ENCODE results near the gene OR6B2. TPM values are rescaled to one million over a fixed set of nuclear protein-coding genes. Genes with fewer than 3 reads are reported as not detected.
"Not testable (repeated sequence)": the region's sequence is repeated elsewhere in the genome, so short reads cannot be mapped to it uniquely, and the experiment has no call there.

OR6B2 gene
- not detected for polyA plus RNA-seq (ENCODE audit: insufficient read length in 4 of 4)

GRCh38 chr2:240030379-240031094 is at the start of gene OR6B2:
TSS of gene OR6B2 (minus strand) at chr2:240030429. CDS start at chr2:240030429, 0 bp downstream.
- DNase-seq (ENCODE audit: low read depth in 4 of 4, low spot score in 2 of 4) = no peak

GRCh38 chr2:240078631-240079030 is 48.4 kb upstream of the OR6B2 start:
- DNase-seq (ENCODE audit: low read depth in 4 of 4, low spot score in 2 of 4) = no peak

DNA sequence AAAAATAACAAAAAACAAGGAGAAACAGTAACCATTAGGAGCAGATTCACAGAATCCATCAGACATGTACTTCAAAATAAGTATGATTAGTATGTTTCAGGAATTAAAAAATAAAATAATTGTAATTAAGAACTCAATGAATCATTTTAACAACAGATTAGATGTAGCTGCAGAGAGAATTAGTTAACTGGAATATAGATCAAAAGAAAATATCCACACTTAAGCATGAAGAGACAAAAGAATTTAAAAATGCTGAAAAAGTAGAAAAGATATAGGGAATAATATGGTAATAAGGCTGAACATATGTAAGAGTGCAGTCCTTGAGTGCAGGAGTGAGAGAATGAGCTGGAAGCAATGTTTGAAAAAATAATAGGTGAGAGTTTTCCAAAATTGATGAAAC is 47.2 kb upstream of the OR6B2 start:
- DNase-seq (ENCODE audit: low read depth in 4 of 4, low spot score in 2 of 4) = no peak

DNA sequence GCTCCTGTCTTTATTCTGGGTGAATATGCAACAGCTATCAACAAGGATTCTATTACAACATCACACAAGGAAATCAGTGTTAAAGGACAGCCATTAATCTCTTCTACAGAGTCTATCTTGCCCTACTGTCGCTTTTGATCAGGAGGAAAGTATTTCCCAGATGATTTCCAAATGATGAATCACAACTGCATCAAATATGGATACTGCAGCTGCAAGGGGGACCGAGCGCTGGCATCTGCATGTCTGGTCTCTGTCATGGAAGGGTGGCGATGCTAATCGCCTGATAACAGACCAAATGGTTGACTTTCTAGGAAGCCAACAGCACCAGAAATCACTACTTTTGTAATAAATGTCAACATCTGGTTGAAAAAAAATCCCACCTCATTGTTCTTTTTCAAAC is 44.3 kb upstream of the OR6B2 start:
- no peak for DNase-seq (ENCODE audit: low read depth in 4 of 4, low spot score in 2 of 4)

GRCh38 chr2:240070907-240071306 is 40.7 kb upstream of the OR6B2 start:
- no peak for DNase-seq (ENCODE audit: low read depth in 4 of 4, low spot score in 2 of 4)

DNA sequence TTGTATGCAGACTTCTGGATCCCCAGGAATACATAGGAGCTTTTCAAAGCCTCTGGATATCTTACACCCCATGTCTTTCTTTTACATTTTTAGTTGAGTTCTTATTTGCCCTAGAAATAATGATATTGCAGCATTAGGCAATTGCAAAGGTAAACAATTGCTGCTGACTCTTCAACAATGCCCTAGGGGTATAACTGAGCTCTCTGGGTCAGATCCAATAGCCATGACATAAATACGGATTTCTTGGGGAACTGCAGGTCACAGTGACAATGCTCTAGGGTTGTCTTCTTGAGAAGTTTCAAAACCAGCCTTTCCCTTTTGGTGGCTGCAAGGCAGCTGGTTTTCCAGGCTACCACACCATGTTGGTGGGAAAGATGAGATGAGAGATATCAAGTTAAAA is 39.6 kb upstream of the OR6B2 start:
- DNase-seq (ENCODE audit: low read depth in 4 of 4, low spot score in 2 of 4) = no peak

GRCh38 chr2:240068193-240068592 is 38.0 kb upstream of the OR6B2 start:
- no peak for DNase-seq (ENCODE audit: low read depth in 4 of 4, low spot score in 2 of 4)

- no peak for DNase-seq (ENCODE audit: low read depth in 4 of 4, low spot score in 2 of 4)
These were observed 36.3 kb upstream of the OR6B2 start for GRCh38 chr2:240066489-240066888.

- DNase-seq (ENCODE audit: low read depth in 4 of 4, low spot score in 2 of 4) = no peak
These were observed 34.7 kb upstream of the OR6B2 start for GRCh38 chr2:240064898-240065297.

DNA sequence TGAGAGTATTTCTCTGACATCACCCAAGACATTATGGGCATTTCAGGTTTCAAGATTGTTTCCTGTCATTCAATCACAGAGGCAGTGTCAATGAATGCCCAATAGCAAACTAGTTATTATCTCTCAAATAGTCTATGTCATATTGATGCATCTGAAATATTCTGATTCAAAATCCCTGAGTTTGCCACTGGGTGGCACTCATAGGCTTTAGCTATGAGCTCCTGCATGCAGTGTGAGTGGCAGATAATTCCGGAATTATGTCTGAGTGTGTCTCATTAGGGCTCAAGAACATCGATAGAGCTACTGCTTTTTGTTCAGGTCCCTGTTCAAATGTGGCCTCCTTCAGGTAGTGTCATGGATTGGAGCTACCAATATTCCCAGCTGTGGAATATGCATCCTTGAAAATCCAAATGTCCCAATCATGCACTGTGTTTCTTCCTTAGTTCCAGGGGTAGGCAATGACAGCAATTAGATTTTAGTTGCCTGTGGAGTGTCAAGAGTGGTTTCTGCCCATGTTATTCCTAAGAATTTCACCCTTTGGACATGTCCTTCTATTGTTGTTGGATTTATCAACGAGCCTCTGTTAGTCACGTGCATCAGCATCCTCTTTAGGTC is 30.9 kb upstream of the OR6B2 start:
- DNase-seq (ENCODE audit: low read depth in 4 of 4, low spot score in 2 of 4) = peak in 1 of 4 donors; percentile 25

DNA sequence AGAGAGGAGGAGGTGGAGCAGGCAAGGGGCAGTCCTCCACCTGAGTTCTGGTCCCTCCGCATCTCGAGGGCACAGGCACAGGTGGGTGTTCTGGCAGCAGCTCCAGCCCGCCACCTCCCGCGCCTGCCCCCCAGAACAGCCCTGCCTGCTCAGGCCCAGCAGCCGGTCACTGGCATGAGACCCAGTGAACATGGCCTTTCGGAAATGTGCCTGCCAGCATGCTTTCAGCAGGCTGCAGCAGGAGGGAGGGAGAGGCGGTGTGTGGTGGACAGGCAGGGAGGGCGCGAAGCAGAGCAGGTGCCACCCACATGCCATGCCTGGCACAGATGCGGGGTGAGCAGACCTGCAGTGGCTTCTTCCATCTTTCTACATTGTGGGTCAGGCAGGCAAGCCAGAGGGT is 26.4 kb upstream of the OR6B2 start:
- no peak for DNase-seq (ENCODE audit: low read depth in 4 of 4, low spot score in 2 of 4)

- DNase-seq (ENCODE audit: low read depth in 4 of 4, low spot score in 2 of 4) = no peak
These were observed 25.1 kb upstream of the OR6B2 start for GRCh38 chr2:240055177-240055917.

GRCh38 chr2:240053173-240054155 is 23.2 kb upstream of the OR6B2 start, which contains the start of gene OR6B3:
TSS of gene OR6B3 (minus strand) at chr2:240053521.
- DNase-seq (ENCODE audit: low read depth in 4 of 4, low spot score in 2 of 4) = no peak

GRCh38 chr2:240052524-240052923 is 22.3 kb upstream of the OR6B2 start:
- DNase-seq (ENCODE audit: low read depth in 4 of 4, low spot score in 2 of 4) = no peak

DNA sequence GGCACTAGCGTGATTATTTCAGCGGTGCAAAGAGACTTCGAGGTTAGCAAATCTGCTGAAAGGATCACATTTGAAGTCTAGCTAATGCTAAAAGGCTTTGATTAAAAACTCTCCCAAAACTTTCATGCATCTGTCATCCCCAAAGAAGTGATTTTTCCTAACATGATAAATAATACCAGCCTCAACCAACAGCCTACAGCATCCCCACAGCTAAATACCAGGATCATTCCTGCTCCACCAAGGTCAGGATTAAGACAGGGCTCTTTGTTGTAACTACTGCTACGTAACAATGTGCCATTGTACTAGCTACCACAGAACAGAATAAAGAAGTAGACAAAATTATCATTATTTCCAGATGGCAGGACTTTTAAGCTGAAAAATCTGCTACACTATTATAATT is 21.5 kb upstream of the OR6B2 start:
- DNase-seq (ENCODE audit: low read depth in 4 of 4, low spot score in 2 of 4) = no peak

- DNase-seq (ENCODE audit: low read depth in 4 of 4, low spot score in 2 of 4) = no peak
These were observed 20.0 kb upstream of the OR6B2 start for GRCh38 chr2:240050278-240050677.

DNA sequence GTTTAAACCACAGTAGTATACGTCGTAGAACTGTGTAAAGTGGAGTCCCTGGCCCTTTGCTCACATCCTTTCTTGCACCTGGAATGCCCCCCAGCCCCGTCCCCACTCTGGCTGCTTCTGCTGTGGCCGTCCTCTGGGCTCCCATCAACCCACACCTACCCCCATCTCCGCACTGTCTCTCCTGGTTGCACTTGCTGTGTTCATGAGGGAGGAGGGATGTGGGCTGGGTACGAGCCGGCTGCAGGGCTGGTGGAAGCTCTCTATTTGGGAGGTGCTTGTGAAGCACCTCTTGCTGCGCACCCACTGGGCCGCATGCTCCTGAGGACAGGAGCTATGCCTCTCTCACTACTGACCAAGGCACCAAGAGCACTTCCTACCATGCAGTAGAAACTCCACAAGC is 18.0 kb upstream of the OR6B2 start:
- DNase-seq (ENCODE audit: low read depth in 4 of 4, low spot score in 2 of 4) = no peak

DNA sequence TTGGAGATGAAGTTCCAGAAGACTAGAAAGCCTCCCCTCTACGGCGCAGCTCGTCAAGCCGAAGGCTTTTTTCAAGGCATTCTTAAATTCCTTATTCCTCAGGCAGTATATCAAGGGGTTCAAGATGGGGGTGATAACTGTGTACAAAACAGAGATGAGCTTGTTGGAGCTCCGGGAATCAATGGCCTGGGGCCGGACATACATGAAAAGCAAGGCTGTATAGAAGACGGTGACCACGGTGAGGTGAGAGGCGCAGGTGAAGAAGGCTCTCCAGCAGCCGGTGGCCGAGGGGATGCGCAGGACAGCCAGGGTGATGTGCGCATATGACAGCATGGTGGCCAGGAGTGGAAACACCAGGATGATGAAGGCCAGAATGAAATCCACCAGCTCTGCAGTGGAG is 14.9 kb upstream of the OR6B2 start:
- no peak for DNase-seq (ENCODE audit: low read depth in 4 of 4, low spot score in 2 of 4)

DNA sequence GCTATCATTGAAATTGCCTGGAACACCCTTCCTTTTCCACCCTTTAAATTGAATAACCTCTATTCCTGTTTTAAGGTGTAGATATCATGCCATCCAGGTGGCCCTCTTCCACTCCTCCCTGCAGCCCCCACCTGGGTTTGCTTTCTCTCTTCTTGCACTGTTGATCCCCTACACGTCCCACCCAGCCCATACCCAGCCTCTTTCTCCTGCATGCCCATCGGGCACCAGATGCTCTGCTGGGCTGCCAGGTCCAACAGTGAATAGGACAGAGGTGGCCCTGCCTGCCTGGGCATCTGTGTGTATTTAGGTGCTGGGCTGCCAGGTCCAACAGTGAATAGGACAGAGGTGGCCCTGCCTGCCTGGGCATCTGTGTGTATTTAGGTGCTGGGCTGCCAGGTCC is 13.9 kb upstream of the OR6B2 start:
- not testable (repeated sequence) for DNase-seq (ENCODE audit: low read depth in 4 of 4, low spot score in 2 of 4)

GRCh38 chr2:240043279-240043989 is 13.2 kb upstream of the OR6B2 start:
- no peak for DNase-seq (ENCODE audit: low read depth in 4 of 4, low spot score in 2 of 4)
